IMR-90 (cell line): ENCODE measurements around the gene PPP1R3F. TPM values are rescaled to one million over a fixed set of nuclear protein-coding genes. Genes with fewer than 3 reads are reported as not detected.

ENCODE experiments used
- ATAC-seq: fragments of 200-7000 bp; cut with Tn5 transposase; 2 replicates; pipeline ENCODE4 v1.9.1; 2020; ENCODE audit warnings: low read depth, mild to moderate bottlenecking, moderate library complexity
- BruUV-seq: library from RNA; stranded (reverse); fragments of 400-500 nt; replicated peaks from 2 replicates; lab custom pipeline; 2021; lab: Mats Ljungman, UMichigan
- CTCF ChIA-PET: fragments of 300-600 bp; formaldehyde crosslinking; extraction: SDS; loops from one replicate; lab custom pipeline; 2021; ENCODE audit warnings: antibody characterized with exemption; lab: Yijun Ruan, JAX
- POLR2A ChIA-PET: fragments of 300-600 bp; sonication (Branson Sonifier 250); formaldehyde crosslinking; loops from one replicate; lab custom pipeline; 2022; ENCODE audit warnings: antibody characterized with exemption; ENCODE audit not compliant: unreplicated experiment; lab: Charles Lee
- DNase-seq: peaks from one replicate; pipeline ENCODE4 v3.0.0; 2013
- H2AFZ ChIP-seq: replicated peaks from 2 replicates; pipeline ENCODE3; 2013; ENCODE audit warnings: low read length, mild to moderate bottlenecking; ENCODE audit not compliant: poor library complexity
- H2AK5ac ChIP-seq: 2 replicates; pipeline ENCODE4 v1.6.1; 2013; ENCODE audit warnings: low read depth, low read length, inconsistent platforms
- H2AK9ac ChIP-seq: replicated peaks from 2 replicates; pipeline ENCODE3; 2013; ENCODE audit warnings: mild to moderate bottlenecking, low read depth, low read length, moderate library complexity; ENCODE audit not compliant: poor library complexity
- H2BK120ac ChIP-seq: 2 replicates; pipeline ENCODE4 v1.6.1; 2013; ENCODE audit warnings: low read depth, low read length, inconsistent platforms
- H2BK15ac ChIP-seq: 3 replicates; pipeline ENCODE4 v1.6.1; 2013; ENCODE audit warnings: low read depth, low read length, inconsistent platforms
- H2BK20ac ChIP-seq: 2 replicates; pipeline ENCODE4 v1.6.1; 2013; ENCODE audit warnings: low read depth, mild to moderate bottlenecking, inconsistent platforms, low read length, moderate library complexity
- H2BK5ac ChIP-seq: 2 replicates; pipeline ENCODE4 v1.6.1; 2013; ENCODE audit warnings: mild to moderate bottlenecking, low read depth, low read length, inconsistent platforms; ENCODE audit not compliant: poor library complexity, severe bottlenecking
- H3K14ac ChIP-seq: replicated peaks from 2 replicates; pipeline ENCODE4 v1.6.1; 2013; ENCODE audit warnings: low read depth, low read length, inconsistent platforms
- H3K18ac ChIP-seq: 2 replicates; pipeline ENCODE4 v1.6.1; 2013; ENCODE audit warnings: low read depth, low read length, control low read depth
- H3K23ac ChIP-seq: 2 replicates; pipeline ENCODE4 v1.6.1; 2013; ENCODE audit warnings: low read depth, low read length, inconsistent platforms
- H3K27ac ChIP-seq: 2 replicates; pipeline ENCODE4 v1.5.1; 2013; ENCODE audit warnings: mild to moderate bottlenecking, control low read depth, low read length; ENCODE audit not compliant: insufficient read depth
- H3K27me3 ChIP-seq: 2 replicates; pipeline ENCODE4 v1.6.1; 2013; ENCODE audit warnings: low read length; ENCODE audit not compliant: control insufficient read depth, insufficient read depth
- H3K36me3 ChIP-seq: 2 replicates; pipeline ENCODE4 v1.6.1; 2013; ENCODE audit warnings: low read length, mixed read lengths; ENCODE audit not compliant: control insufficient read depth, insufficient read depth
- H3K4ac ChIP-seq: 2 replicates; pipeline ENCODE4 v1.6.1; 2013; ENCODE audit warnings: low read depth, low read length, inconsistent platforms
- H3K4me1 ChIP-seq: 2 replicates; pipeline ENCODE4 v1.6.1; 2013; ENCODE audit warnings: low read length, mixed read lengths; ENCODE audit not compliant: control insufficient read depth, insufficient read depth
- H3K4me2 ChIP-seq: 2 replicates; pipeline ENCODE4 v1.6.1; 2013; ENCODE audit warnings: low read depth, mild to moderate bottlenecking, control low read depth, low read length, moderate library complexity
- H3K4me3 ChIP-seq: 2 replicates; pipeline ENCODE4 v1.5.1; 2013; ENCODE audit warnings: low read depth, mild to moderate bottlenecking, control low read depth, low read length, moderate library complexity; ENCODE audit not compliant: insufficient read depth
- H3K56ac ChIP-seq: 2 replicates; pipeline ENCODE4 v1.6.1; 2013; ENCODE audit warnings: low read length, inconsistent platforms; ENCODE audit not compliant: insufficient read depth; ENCODE audit errors: extremely low read depth
- H3K79me1 ChIP-seq, 2 experiments: 2 replicates each; pipeline ENCODE4 v1.6.1; 2013; ENCODE audit warnings: low read length in 2 of 2, inconsistent platforms in 1 of 2, low read depth in 1 of 2
- H3K9ac ChIP-seq: 2 replicates; pipeline ENCODE4 v1.6.1; 2013; ENCODE audit warnings: low read depth, low read length, control low read depth
- H3K9me1 ChIP-seq: 2 replicates; pipeline ENCODE4 v1.6.1; 2013; ENCODE audit warnings: low read length, inconsistent platforms; ENCODE audit not compliant: insufficient read depth
- H3K9me3 ChIP-seq: 2 replicates; pipeline ENCODE4 v1.6.1; 2013; ENCODE audit warnings: low read length; ENCODE audit not compliant: control insufficient read depth, insufficient read depth
- H4K20me1 ChIP-seq: 2 replicates; pipeline ENCODE4 v1.6.1; 2013; ENCODE audit warnings: low read length, inconsistent platforms; ENCODE audit not compliant: insufficient read depth
- H4K5ac ChIP-seq: 2 replicates; pipeline ENCODE4 v1.6.1; 2013; ENCODE audit warnings: mild to moderate bottlenecking, low read depth, low read length, control low read depth
- H4K8ac ChIP-seq, 2 experiments: 2 replicates each; pipeline ENCODE4 v1.6.1; 2013; ENCODE audit warnings: low read depth in 2 of 2, low read length in 2 of 2, control low read depth in 1 of 2, inconsistent platforms in 1 of 2
- H4K91ac ChIP-seq: 2 replicates; pipeline ENCODE4 v1.6.1; 2013; ENCODE audit warnings: low read depth, low read length, inconsistent platforms; ENCODE audit not compliant: insufficient read depth
- BHLHE40 ChIP-seq: fragments of 150-350 bp; IDR thresholded peaks from 2 replicates; pipeline ENCODE4 v1.6.1; 2016; ENCODE audit warnings: mild to moderate bottlenecking, low read depth, low read length
- CEBPB ChIP-seq: IDR thresholded peaks from 2 replicates; pipeline ENCODE4 v1.6.1; 2012; ENCODE audit warnings: low read depth, low read length, improper control_type of control experiment
- CHD1 ChIP-seq: IDR thresholded peaks from 2 replicates; pipeline ENCODE4 v1.6.1; 2012; ENCODE audit warnings: low read depth, low read length, improper control_type of control experiment
- CTCF ChIP-seq: conservative IDR thresholded peaks from 2 replicates; pipeline ENCODE4 v1.5.1; 2012; ENCODE audit warnings: mild to moderate bottlenecking, low read depth, low read length, improper control_type of control experiment
- ELK1 ChIP-seq: fragments of 150-350 bp; IDR thresholded peaks from 2 replicates; pipeline ENCODE4 v1.6.1; 2016; ENCODE audit warnings: low read depth, mild to moderate bottlenecking, low read length, moderate library complexity, borderline replicate concordance
- FOS ChIP-seq: fragments of 150-350 bp; IDR thresholded peaks from 2 replicates; pipeline ENCODE4 v1.6.1; 2016; ENCODE audit warnings: low read depth, low read length
- MAFK ChIP-seq: IDR thresholded peaks from 2 replicates; pipeline ENCODE4 v1.6.1; 2012; ENCODE audit warnings: low read depth, low read length, improper control_type of control experiment
- MAZ ChIP-seq: IDR thresholded peaks from 2 replicates; pipeline ENCODE4 v1.6.1; 2012; ENCODE audit warnings: low read depth, mild to moderate bottlenecking, low read length, improper control_type of control experiment, moderate library complexity, borderline replicate concordance
- MXI1 ChIP-seq: IDR thresholded peaks from 2 replicates; pipeline ENCODE4 v1.6.1; 2012; ENCODE audit warnings: low read depth, mild to moderate bottlenecking, low read length, moderate library complexity, borderline replicate concordance
- NFE2L2 ChIP-seq: fragments of 150-350 bp; IDR thresholded peaks from 2 replicates; pipeline ENCODE4 v1.6.1; 2016; ENCODE audit warnings: low read depth, mild to moderate bottlenecking, low read length
- POLR2A ChIP-seq: IDR thresholded peaks from 2 replicates; pipeline ENCODE4 v1.6.1; 2012; ENCODE audit warnings: mild to moderate bottlenecking, low read depth, low read length
- RAD21 ChIP-seq: IDR thresholded peaks from 2 replicates; pipeline ENCODE4 v1.6.1; 2012; ENCODE audit warnings: low read length, improper control_type of control experiment
- RCOR1 ChIP-seq: IDR thresholded peaks from 2 replicates; pipeline ENCODE4 v1.6.1; 2012; ENCODE audit warnings: mild to moderate bottlenecking, low read length, improper control_type of control experiment; ENCODE audit not compliant: insufficient replicate concordance
- RFX5 ChIP-seq: IDR thresholded peaks from 2 replicates; pipeline ENCODE4 v1.8.0; 2012; ENCODE audit warnings: low read depth, mild to moderate bottlenecking, low read length, moderate library complexity
- SMC3 ChIP-seq: fragments of 150-350 bp; IDR thresholded peaks from 2 replicates; pipeline ENCODE4 v1.6.1; 2016; ENCODE audit warnings: low read depth, mild to moderate bottlenecking, antibody characterized with exemption, low read length, moderate library complexity
- USF2 ChIP-seq: fragments of 150-350 bp; IDR thresholded peaks from 2 replicates; pipeline ENCODE4 v1.6.1; 2017; ENCODE audit warnings: mild to moderate bottlenecking, antibody characterized with exemption, low read length, low read depth
- WGBS, 2 experiments: methylation state at CpG; one replicate each; pipeline versions ENCODE4 v1.1.5 to v1.1.7; 2013; ENCODE audit warnings: missing lambda C conversion rate in 2 of 2; ENCODE audit not compliant: insufficient read length in 1 of 2; ENCODE audit errors: extremely low coverage in 2 of 2; 5-methylcytosine and 5-hydroxymethylcytosine counted together
- dilution Hi-C: fragments of 300-500 bp; cut with HindIII; formaldehyde crosslinking; loops from one replicate; pipeline ENCODE4 v1.14.3; 2018; ENCODE audit warnings: low sequenced_read_pairs; ENCODE audit not compliant: unreplicated experiment
- in situ Hi-C: fragments of 300-500 bp; cut with MboI; formaldehyde crosslinking; loops from 3 replicates; pipeline ENCODE4 v1.14.3; 2019; ENCODE audit warnings: low sequenced_read_pairs, inconsistent platforms, mixed read lengths
- intact Hi-C: fragments of 100-400 bp; cut with micrococcal nuclease; formaldehyde crosslinking; loops from 2 replicates; pipeline ENCODE4 v1.10.0; 2022
- polyA plus RNA-seq, 3 experiments: library from polyadenylated mRNA; depleted of rRNA; stranded (reverse); fragments of >200 nt; gene quantifications; 2 replicates each; pipeline ENCODE4 v1.2.3, GENCODE V29; 2012; ENCODE audit warnings: low replicate concordance in 1 of 3
- total RNA-seq: library from RNA; depleted of rRNA; stranded (reverse); fragments of >200 nt; gene quantifications from 2 replicates; pipeline ENCODE4 v1.2.3, GENCODE V29; 2012

PPP1R3F gene
- total and polyA plus RNA-seq, 2 of the 4 experiments (the other 2 are of a cell fraction): 0.72 to 1.7 TPM

GRCh38 chrX:49243166-49243565, 26.4 kb upstream of the PPP1R3F start:
- no peak overlapping the region for H2BK120ac ChIP-seq
- H3K27ac ChIP-seq: no peak overlapping the region
- peaks cover 7% of the 10 kb centered on the region; the same call in 1 of the 2 replicates for H3K36me3 ChIP-seq
- H3K4ac ChIP-seq: no peak overlapping the region
- H4K8ac ChIP-seq: no peak overlapping the region
- no peak overlapping the region for H4K5ac ChIP-seq
- intact Hi-C loops: no loop called here
- no peak overlapping the region for H3K18ac ChIP-seq
- no peak overlapping the region for H3K56ac ChIP-seq
- no peaks in the 10 kb centered on the region for H3K9me3 ChIP-seq
- H3K4me2 ChIP-seq: no peak overlapping the region
- ChIA-PET POLR2A (no interaction called here), CTCF (no interaction called here)
- no peak for ATAC-seq
- H3K9me1 ChIP-seq: no peaks in the 10 kb centered on the region
- H3K4me1 ChIP-seq: no peaks in the 10 kb centered on the region
- H2AK5ac ChIP-seq: no peak overlapping the region
- no TSS peak for BruUV-seq
- H3K9ac ChIP-seq: no peak overlapping the region
- DNase-seq: no peak
- H4K20me1 ChIP-seq: no peaks in the 10 kb centered on the region
- H2BK15ac ChIP-seq: no peak overlapping the region
- no peaks in the 10 kb centered on the region; the same call in 1 of the 2 replicates for H3K27me3 ChIP-seq
- H3K79me1 ChIP-seq: no peaks in the 10 kb centered on the region
- no peak overlapping the region for H2AK9ac ChIP-seq
- dilution Hi-C loops: no loop called here
- H2BK5ac ChIP-seq: no peak overlapping the region
- TF ChIP-seq CEBPB (no peak), SMC3 (no peak), ELK1 (no peak), USF2 (no peak), MAFK (no peak), CTCF (no peak), BHLHE40 (no peak), NFE2L2 (no peak), RFX5 (no peak), MAZ (no peak), FOS (no peak), POLR2A (no peak), CHD1 (no peak), RCOR1 (no peak), RAD21 (no peak), MXI1 (no peak)
- no peak overlapping the region for H4K91ac ChIP-seq
- 71% methylated on average over 5 of the region's 12 CpGs; no CpG with 5 or more reads in 1 of the 2 experiments for WGBS, 2 experiments
- no peak overlapping the region for H2BK20ac ChIP-seq
- in situ Hi-C loops: no loop called here
- H3K4me3 ChIP-seq: no peak overlapping the region
- no peak overlapping the region for H2AFZ ChIP-seq
- no peak overlapping the region for H3K14ac ChIP-seq
- H3K23ac ChIP-seq: no peak overlapping the region
